Measurements from ENCODE around the gene PDGFC. TPM values are rescaled to one million over a fixed set of nuclear protein-coding genes. Genes with fewer than 3 reads are reported as not detected.

Gene PDGFC
- polyA plus RNA-seq, 3 donors: 65.7 to 84.9 (median 77.7) TPM

DNA sequence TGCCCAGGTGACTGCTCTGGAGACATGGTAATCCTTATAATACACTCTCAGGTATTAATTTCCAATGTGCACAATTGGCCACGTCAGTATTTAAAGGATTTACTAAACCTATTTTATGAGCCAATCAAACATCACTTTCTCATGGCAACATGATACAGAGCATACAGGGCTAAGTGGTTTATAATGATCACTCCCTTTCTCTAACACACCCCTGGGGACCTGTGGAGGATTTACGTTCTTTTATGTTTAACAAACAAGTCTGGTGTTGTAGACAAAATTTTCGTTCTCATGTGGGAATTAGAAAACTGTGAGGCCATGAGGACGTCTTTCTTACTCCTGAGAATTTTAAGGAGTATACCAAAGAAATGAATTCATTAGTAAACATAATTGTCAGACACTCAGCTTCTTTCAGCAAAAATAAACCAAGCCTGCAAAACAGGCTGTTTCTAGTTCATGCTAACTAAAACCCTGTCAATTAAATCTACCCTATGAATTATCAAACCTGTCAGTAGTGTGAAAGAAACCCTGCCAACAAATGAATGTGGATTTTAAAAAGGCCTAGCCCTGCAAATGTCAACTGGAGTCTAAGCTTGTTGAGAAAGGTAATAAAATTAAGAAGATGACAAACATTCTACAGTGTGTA lies 155.8 kb downstream of the PDGFC start:
- peak in 3 of 11 donors; percentile 17 to 28 (median 17) for DNase-seq (ENCODE audit: extremely low read depth in 1 of 11, low read depth in 9 of 11, low spot score in 4 of 11)

DNA sequence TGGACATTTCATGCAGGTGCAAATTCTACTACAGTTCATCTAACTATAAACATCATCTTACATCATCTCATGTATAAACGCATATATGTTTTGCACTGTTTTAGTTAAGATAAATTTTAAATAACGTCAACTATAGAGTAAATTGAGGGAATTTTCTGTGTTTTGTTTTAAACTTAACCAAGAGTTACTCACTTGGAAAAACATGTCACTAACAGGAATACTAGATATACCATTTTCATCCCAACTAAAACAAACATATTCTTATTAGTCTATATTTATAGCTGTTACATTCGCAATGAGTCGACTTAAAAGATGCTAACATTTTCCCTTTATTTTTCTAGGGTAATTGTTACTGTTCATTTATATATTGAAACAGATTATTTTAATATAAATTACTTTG lies 159.6 kb downstream of the PDGFC start:
- no peak for DNase-seq (ENCODE audit: extremely low read depth in 1 of 11, low read depth in 9 of 11, low spot score in 4 of 11)

DNA sequence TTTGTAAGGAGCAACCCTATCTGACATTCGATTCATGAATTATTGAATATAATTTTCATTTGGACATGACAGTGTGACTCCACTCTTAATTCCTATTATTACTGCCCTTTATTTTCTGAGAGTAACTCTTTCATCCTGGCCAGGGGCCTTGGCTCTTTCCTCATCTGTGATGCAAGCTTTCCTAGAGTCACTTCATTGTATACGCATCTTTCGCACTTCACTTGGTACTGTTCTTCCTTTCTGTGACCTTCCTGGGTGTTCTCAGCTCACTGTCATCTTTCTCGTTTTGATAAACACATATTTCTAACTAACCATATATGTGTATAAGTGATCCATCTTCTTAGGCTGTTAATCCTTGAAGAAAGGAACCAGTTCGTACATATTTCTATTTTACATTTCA lies 160.3 kb downstream of the PDGFC start:
- no peak for DNase-seq (ENCODE audit: extremely low read depth in 1 of 11, low read depth in 9 of 11, low spot score in 4 of 11)

DNA sequence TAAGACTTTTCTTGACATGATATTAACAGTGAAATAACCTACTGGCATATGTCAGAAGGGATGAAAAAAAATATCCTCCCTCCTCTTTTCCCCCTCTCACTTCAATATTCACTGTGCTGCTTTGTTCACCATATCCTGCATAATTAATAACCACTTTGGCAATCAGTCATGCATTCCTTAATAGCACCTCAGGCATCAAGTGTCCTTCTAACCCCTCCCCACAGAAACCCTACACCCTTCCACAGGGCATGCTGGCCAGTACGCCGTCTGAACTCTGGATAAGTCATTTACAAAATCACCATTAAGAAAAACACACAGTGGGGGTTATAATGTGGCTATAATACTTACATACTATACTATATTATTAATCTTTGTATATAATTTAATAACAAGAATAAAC lies 165.9 kb downstream of the PDGFC start:
- DNase-seq (ENCODE audit: extremely low read depth in 1 of 11, low read depth in 9 of 11, low spot score in 4 of 11): peak in 6 of 11 donors; percentile 15 to 46 (median 26)

DNA sequence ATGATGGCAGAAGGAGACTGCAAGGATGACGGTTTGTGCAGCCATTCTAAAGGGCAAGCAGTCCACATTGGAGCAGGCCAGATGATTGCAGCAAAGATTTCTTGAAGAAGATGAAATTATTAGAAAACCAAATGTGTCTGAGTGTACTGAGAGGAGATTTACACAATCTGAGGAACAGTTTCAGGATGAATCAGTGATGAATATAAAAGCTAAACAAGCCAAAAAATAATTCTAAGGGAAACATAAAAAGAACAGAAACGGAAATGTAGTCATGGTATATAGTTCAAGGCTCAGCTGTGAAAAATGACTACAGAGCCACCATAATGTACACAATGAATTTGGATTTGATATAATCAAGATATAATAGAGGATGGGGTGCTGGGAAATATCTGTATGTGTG lies 168.5 kb downstream of the PDGFC start:
- DNase-seq (ENCODE audit: extremely low read depth in 1 of 11, low read depth in 9 of 11, low spot score in 4 of 11): no peak

DNA sequence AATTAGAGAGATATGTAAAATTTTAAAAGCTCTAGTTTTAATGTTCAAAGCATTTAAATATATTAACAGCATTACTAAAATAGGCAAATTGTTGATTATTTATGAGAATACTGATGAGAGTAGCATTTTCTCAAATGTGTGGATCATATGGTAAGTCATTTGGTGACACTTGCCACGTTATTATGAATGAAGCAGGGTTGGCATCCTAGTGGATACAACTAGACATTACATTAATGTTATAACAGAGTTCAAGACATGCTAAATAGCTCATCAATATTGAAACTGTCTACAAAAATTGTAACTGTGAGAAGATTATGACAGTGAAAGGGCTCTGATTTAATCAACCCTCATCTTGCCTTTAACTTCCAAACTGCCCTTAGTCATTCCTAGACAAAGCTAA lies 171.1 kb downstream of the PDGFC start:
- DNase-seq (ENCODE audit: extremely low read depth in 1 of 11, low read depth in 9 of 11, low spot score in 4 of 11): no peak

DNA sequence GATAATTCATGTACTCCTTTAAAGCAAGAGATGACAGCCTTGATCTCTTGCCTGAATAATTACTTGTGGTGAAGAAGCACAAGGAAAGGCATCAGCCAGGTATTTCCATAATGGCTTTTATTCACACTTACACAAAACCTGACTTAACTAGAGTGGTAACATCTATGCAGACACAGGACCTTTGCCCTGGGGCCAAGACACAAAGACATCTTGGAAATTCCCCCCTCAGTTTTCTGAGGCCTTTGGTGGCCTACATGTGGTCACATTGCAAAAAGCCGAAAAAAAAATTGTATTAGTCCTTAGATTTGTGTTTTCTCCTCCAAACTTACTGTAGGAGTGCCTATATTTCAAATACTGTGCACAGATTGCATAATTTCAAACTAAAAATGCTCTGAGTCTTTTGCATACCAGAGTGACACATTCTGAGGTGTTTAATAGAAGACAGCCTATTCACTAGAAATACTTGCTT lies 172.4 kb downstream of the PDGFC start:
- DNase-seq (ENCODE audit: extremely low read depth in 1 of 11, low read depth in 9 of 11, low spot score in 4 of 11): no peak

DNA sequence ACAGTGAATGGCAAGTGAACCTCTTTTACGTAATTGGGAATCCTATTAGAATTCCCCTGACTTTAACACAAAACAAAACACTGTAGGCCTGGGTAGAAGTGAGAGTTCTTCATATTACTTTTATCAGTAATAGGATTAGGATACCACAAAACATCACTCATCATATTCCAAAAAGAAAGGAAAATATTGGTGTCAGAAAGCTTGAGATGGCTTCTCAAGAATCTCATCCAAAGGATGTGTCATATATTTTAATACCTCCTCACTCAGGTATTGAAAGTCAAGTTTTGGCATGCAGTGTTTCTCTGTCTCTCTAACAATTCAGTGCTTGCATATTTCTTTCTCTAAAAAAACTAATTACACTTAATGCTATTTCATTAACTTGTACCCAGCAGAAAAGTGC lies 173.2 kb downstream of the PDGFC start:
- no peak for DNase-seq (ENCODE audit: extremely low read depth in 1 of 11, low read depth in 9 of 11, low spot score in 4 of 11)

DNA sequence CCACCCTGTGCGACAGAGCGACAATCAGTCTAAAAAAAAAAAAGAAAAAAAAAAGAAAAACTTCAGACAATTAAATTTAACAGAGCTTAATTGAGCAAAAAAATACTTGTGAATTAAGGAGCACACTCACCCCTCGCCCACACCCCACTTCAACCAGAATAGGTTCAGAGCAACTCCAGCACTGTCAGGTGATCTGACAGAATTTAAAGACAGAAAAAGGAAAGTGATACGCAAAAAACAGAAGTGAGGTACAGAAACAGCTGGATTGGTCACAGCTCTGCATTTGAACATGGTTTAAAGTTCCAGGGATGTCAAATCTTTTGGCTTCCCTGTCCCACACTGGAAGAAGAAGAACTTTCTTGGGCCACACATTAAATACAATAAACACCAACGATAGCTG lies 174.4 kb downstream of the PDGFC start:
- no peak for DNase-seq (ENCODE audit: extremely low read depth in 1 of 11, low read depth in 9 of 11, low spot score in 4 of 11)

DNA sequence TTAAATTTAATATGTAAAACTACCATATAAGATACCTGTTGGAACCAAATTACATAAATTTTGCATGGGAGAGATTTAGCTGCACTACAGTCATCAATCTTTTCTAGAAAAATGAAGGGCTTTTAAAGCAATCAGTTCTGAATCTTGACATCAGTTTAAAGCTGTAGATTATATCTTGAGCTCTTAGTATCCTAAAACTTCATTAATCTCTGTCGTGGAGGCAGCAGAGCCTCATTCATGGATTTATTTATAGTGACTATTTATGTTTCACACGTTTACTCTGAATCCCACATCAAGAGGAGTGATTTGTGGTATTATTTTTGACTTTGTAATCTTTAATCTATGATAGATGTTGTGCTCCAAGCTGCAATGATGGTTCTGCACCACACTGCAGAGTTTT lies 175.9 kb downstream of the PDGFC start:
- no peak for DNase-seq (ENCODE audit: extremely low read depth in 1 of 11, low read depth in 9 of 11, low spot score in 4 of 11)

DNA sequence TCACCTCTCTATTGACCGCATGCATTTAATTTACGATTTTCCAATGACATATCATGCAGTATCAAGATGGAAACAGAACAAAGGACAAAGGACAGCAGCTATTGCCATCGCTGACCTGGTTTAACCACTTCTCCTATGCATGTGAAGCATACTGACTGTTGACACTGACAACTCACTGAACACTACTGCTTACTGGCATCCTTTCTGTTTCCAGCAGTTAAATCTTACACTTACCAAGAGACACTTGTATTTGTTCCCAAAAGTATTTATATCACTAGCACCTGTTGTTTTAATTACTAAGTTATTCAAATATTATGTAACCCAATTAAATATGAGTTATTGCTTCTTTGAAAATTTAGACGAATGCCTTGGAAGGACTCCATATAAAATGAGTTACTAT lies 176.7 kb downstream of the PDGFC start:
- no peak for DNase-seq (ENCODE audit: extremely low read depth in 1 of 11, low read depth in 9 of 11, low spot score in 4 of 11)

DNA sequence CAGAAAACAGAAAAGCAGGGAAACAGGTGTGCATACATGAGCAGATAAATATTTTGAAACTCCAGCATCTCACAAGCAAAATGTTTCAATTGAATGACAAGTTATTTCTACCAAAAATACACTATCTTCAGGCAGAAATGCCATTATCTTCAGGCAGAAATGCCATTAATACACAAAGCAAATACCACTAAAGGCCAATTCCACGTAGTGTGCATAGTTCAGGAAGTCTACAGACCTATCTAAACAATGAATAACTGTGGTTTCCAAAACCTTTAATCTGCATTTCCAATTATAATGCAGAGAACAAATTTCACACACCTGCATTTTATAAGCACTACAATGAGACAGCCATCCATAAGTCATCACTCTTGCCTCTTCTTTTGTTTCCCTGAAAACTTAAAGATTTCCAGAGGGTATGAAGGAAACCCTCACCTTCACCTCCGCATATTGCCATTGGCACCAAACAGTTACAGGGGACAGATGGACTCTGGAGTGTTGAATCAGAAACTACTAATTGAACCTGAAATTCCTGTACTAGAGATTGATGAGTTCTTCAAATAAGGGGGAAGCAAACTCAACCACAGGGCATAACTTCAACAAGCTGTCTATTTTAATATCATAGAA lies 179.0 kb downstream of the PDGFC start:
- DNase-seq (ENCODE audit: extremely low read depth in 1 of 11, low read depth in 9 of 11, low spot score in 4 of 11): no peak

DNA sequence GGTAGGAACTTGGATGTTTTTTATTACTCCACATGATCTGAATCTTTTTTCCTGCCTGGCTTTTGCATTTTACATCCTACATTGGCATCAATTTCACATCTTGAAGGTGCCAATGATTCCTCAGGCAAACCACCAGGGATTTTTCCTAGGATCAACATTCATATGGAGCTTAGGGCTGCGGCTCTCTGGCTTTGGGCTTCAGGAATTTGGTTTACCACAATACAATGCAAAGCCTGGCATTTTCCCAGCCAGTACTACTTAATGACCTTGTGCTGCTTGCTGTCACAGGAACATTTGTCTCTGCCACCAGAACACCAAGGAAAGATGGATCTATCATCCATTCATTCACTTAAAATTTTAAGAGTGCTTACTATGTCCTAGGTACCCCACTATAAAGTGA lies 180.7 kb downstream of the PDGFC start:
- DNase-seq (ENCODE audit: extremely low read depth in 1 of 11, low read depth in 9 of 11, low spot score in 4 of 11): no peak

DNA sequence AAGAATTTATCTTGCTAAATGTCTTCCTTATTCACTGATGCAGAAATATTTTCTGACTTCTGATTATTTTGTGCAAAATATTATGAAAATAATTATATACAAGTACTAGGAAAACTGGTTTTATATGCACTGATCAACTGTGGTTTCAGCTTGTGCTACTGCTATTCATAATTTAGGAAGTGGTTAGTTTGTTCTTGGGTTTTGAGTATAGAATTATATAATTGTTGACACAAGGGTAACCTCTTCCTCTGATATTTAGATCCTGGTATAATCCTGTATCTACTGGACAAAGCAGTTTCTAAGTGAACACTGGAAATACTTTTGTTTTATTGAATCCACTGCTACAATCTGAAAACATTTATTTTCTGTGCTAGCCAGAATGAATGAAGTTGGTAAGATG lies 182.8 kb downstream of the PDGFC start:
- no peak for DNase-seq (ENCODE audit: extremely low read depth in 1 of 11, low read depth in 9 of 11, low spot score in 4 of 11)

DNA sequence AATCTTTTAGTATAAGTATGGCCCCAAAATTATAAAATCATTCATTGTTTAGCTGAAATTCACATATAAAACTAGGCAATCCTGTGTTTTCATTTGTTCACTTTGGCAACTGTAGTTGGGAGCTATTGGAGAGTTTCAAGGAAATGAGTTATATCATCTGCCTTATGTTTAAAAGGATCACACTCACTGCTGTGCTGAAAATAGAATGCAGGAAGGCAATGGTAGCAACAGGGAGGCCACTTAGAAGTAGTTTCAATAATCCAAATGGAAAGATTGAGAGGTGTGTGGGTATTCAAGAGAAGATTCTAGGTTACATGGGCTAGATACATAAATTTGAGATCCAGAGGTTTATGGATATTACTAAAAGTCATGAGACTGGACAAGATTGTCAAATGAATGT lies 184.9 kb downstream of the PDGFC start:
- DNase-seq (ENCODE audit: extremely low read depth in 1 of 11, low read depth in 9 of 11, low spot score in 4 of 11): no peak

DNA sequence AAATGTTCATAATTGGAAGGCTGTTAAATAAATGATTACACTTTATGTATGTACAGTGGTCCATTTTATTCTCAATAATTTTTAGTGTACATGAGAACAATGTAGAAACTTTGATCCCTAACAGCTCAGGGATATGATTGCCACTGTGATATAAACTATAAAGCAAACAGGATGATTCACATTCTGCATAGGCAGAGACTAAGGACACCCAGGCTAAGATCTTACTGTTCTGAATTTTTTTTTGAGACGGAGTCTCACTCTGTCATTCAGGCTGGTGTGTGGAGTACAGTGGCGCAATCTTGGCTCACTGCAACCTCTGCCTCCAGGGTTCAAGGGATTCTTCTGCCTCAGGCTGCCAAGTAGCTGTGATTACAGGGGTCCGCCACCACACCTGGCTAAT lies 186.6 kb downstream of the PDGFC start:
- DNase-seq (ENCODE audit: extremely low read depth in 1 of 11, low read depth in 9 of 11, low spot score in 4 of 11): no peak

DNA sequence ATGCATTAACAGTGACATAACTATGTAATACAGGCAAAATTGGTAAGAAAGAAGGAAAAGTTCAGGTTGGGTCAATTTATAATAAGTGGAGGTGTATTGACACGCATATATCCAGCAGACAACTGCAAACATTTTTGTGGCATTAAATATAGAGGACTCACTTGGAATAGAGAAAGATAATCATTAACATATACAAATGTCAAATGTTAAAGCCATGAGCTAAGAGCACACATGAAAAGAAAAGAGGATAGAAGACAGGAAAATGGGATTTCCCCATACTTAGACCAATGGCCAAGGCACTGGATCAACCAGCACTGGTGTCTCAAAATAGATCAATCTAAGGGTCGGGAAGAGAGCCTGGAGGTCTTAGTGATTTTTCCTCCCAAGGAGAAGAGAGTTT lies 187.6 kb downstream of the PDGFC start:
- DNase-seq (ENCODE audit: extremely low read depth in 1 of 11, low read depth in 9 of 11, low spot score in 4 of 11): no peak

DNA sequence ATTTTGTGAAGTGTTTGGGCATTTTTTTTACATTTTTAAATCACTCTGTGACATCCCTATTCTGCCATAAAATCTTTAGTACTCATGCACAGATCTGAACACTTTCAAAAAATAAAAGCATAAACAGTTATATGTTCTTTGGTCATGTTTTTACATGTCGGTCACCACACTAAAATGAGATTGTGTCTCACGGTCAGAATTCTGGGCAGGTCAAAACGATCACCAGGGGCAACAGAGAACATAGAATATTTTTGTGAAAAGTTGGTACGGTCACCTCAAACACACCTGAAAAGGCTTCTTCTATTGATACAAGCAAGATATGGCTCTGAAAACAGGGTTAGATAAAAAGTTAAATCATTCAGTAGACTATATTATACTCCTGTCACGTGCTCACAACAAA lies 189.1 kb downstream of the PDGFC start:
- DNase-seq (ENCODE audit: extremely low read depth in 1 of 11, low read depth in 9 of 11, low spot score in 4 of 11): no peak

DNA sequence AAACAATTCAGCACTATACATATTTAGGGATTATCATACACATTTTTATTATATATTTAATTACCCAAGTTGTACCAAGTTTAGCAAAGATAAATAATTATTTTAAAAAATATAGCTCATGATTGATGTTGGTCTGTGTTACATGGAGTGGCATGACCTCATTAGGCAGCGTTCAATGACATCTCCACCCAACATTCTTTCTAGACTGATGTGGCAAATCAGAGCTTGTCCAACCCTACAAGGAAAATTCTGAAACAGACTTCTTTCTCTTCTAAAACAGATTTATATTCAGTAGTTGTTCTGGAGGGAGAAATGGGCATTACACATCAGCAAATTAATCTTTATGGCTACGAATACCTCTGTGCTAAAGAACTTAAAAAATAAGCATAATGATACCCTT lies 189.7 kb downstream of the PDGFC start:
- DNase-seq (ENCODE audit: extremely low read depth in 1 of 11, low read depth in 9 of 11, low spot score in 4 of 11): no peak

DNA sequence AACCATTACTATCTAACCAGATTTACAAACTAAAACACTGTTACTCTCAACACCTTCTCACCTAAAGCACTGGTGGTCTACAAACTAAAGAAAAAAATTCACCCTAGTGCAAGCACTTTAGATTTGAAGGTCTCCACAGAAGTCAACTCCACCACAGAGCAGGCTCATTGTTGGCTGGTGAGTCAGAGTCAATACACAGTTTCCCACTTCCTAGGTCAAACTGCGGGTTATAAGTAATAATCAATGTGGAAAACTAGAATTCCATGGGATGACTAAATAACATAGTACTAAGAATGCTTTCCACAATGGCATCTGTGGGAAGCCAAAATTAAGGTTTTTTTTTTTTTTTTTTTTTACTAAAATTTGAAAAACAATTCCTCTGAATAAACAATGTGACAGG lies 191.8 kb downstream of the PDGFC start:
- DNase-seq (ENCODE audit: extremely low read depth in 1 of 11, low read depth in 9 of 11, low spot score in 4 of 11): no peak

DNA sequence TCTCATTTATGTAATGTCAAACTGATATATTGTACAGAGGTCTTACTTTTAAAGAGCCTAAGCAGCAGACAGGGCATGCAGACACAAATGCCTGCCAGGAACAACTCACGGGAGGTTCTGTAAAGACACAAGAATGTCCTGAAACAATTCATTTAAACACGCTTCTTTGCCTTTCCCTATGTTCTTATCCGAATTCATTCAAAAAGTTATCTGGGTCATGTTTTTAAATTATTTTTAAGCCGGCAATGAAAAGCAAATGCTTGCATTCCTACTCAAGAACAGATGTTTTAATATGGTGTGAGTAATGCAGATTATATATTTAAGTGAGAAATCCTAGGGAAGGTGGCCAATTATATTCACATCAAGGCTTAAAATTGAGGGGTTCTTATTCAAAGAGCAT lies 192.6 kb downstream of the PDGFC start:
- DNase-seq (ENCODE audit: extremely low read depth in 1 of 11, low read depth in 9 of 11, low spot score in 4 of 11): no peak

Data from renal cortex interstitium (tissue), 11 donors.